A549 treated with GW870086 at 1 μM for 4 hours (cell line): ENCODE measurements around the gene PMEPA1. TPM values are rescaled to one million over a fixed set of nuclear protein-coding genes. Genes with fewer than 3 reads are reported as not detected.

ENCODE experiments used
- total RNA-seq: library from RNA; stranded (reverse); fragments of 200-300 nt; extraction: Qiagen RNA extraction; gene quantifications from 5 replicates; pipeline ENCODE4 v1.2.3, GENCODE V29; 2022; ENCODE audit warnings: low read depth

The PMEPA1 gene, protein sequence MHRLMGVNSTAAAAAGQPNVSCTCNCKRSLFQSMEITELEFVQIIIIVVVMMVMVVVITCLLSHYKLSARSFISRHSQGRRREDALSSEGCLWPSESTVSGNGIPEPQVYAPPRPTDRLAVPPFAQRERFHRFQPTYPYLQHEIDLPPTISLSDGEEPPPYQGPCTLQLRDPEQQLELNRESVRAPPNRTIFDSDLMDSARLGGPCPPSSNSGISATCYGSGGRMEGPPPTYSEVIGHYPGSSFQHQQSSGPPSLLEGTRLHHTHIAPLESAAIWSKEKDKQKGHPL
- 155 to 322 TPM (median 298 TPM) in 5 replicates for total RNA-seq

DNA sequence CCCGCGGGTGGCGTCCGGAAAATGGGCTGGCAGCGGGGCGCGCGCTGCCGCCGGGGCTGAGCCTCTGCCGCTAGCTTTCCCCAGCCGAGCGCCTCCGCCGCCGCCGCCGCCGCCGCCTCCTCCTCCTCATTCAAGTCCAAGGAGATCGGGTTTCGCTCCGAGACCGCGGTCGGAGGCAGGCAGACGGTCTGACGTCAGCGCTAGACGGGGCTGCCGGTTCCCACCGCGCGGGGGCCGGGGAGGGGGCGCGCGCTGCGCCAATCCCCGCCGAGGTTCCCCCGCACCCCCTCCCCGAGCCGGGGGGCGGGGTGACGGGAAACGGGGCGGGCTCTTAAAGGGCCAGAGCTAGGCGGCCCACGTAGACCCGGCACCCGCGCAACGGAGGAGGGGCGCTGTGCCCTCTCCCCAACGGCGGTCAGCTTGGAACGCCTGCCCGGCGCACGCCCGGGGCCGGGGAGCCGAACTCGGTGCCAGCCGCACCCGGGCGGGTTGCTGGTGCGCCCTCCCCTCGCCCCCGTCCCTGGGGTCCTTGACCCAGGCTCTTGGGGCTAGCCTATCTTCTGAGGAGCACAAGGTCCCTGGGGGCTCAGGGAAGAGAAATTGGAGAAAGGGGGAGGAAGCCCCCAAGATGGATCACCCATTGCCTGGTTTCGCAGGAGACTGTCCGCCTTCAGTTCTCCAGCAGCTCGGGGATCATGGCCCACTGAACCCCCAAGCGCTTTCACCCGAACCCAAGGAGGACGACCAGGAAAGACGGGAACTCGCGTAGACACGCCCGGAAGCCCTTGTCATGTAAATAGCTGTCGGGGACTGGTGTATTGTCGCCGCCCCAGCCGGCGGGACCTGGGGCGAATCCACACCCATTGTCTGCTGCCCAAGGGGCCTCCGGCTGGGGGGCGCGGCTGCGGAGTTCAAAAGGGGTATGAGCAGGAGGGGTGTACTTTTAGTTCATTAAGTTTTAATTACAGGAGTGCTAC is at the start of gene PMEPA1:
PMEPA1 (minus strand) TSS at position 193 of the 977 bp plus-strand sequence. CDS start 433 bp downstream, outside the sequence.

DNA sequence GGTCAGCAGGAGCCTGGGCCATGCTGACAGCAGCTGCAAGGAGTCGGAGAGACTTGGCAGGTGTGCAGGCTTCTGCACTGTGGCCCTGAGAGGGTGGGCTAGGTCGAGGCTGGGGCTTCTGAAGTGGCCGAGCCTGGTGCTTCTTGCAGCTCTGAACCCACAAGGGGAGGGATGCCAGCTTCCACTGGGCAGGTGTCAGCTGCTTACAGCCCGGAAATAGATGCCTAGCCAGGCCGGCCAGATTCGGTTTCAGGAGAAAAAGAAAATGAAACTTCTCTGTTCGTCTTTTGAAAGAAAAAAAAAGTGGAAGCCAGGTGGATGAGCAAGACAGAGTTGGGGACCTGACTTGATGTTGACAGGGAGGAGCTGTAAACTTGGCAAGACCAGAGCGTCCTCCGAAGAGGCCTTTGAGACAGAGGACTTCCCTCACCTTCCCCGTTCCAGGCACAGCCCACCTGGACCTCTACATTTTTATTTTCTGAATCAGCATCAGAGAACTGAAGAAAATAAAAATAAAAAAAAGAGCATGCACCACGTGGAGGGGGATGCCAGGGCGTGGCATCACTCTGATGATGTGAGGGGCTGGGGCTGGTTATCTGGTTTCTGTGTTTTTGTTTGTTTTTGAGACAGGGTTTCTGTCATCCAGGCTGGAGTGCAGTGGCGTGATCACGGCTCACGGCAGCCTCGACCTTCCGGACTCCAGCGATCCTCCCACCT is 89.4 kb downstream of the PMEPA1 start, which contains the start of gene ZBP1:
ZBP1 (minus strand) TSS at position 153 of the 717 bp plus-strand sequence; CDS start at position 22, 131 bp downstream.

Other genes with a start within 250 kb of the PMEPA1 start
- gene CTCFL, start 184.9 kb downstream of the PMEPA1 start, total RNA-seq = not detected in 5 replicates
- gene PCK1, start 148.9 kb downstream of the PMEPA1 start, total RNA-seq = 0.02 to 0.30 TPM (median 0.07 TPM) in 4 of 5 replicates, not detected in the other
- gene ZBP1, start 89.6 kb downstream of the PMEPA1 start, total RNA-seq = 0.13 TPM in 1 of 5 replicates, not detected in the others